ENCODE results near the gene GALNT10. TPM values are rescaled to one million over a fixed set of nuclear protein-coding genes. Genes with fewer than 3 reads are reported as not detected.
"Not testable (repeated sequence)": the region's sequence is repeated elsewhere in the genome, so short reads cannot be mapped to it uniquely, and the experiment has no call there.

GALNT10 gene
- total RNA-seq, result 17.7 TPM

GRCh38 chr5:154190595-154191304 is at the start of gene GALNT10:
TSS of gene GALNT10 (plus strand) at chr5:154190733. CDS start at chr5:154190867, 134 bp downstream.
- Histone ChIP-seq H3K9me3 (ENCODE audit: low read depth, low read length) (no peaks in the 10 kb centered on the region), H3K4me3 (ENCODE audit: low read length) (peak within 1 kb of the TSS; percentile 82), H3K4me1 (ENCODE audit: insufficient read depth, low read length) (peaks cover 33% of the 10 kb centered on the region), H3K27me3 (ENCODE audit: insufficient read depth, low read length) (peaks cover 5% of the 10 kb centered on the region)

GRCh38 chr5:154141745-154142221 is 48.8 kb upstream of the GALNT10 start:
- H3K27me3 ChIP-seq (ENCODE audit: insufficient read depth, low read length), result no peaks in the 10 kb centered on the region
- no peak overlapping the region for H3K4me3 ChIP-seq (ENCODE audit: low read length)
- H3K9me3 ChIP-seq (ENCODE audit: low read depth, low read length), result no peaks in the 10 kb centered on the region
- peaks cover 7% of the 10 kb centered on the region for H3K4me1 ChIP-seq (ENCODE audit: insufficient read depth, low read length)

GRCh38 chr5:154143211-154143641 is 47.3 kb upstream of the GALNT10 start:
- Histone ChIP-seq H3K4me3 (ENCODE audit: low read length) (no peak overlapping the region), H3K4me1 (ENCODE audit: insufficient read depth, low read length) (peaks cover 7% of the 10 kb centered on the region), H3K27me3 (ENCODE audit: insufficient read depth, low read length) (no peaks in the 10 kb centered on the region), H3K9me3 (ENCODE audit: low read depth, low read length) (no peaks in the 10 kb centered on the region)

GRCh38 chr5:154145268-154145667 is 45.3 kb upstream of the GALNT10 start:
- no peaks in the 10 kb centered on the region for H3K27me3 ChIP-seq (ENCODE audit: insufficient read depth, low read length)
- no peak overlapping the region for H3K4me3 ChIP-seq (ENCODE audit: low read length)
- no peaks in the 10 kb centered on the region for H3K9me3 ChIP-seq (ENCODE audit: low read depth, low read length)
- peaks cover 7% of the 10 kb centered on the region for H3K4me1 ChIP-seq (ENCODE audit: insufficient read depth, low read length)

- Histone ChIP-seq H3K4me1 (ENCODE audit: insufficient read depth, low read length) (peaks cover 7% of the 10 kb centered on the region), H3K9me3 (ENCODE audit: low read depth, low read length) (no peaks in the 10 kb centered on the region), H3K27me3 (ENCODE audit: insufficient read depth, low read length) (no peaks in the 10 kb centered on the region), H3K4me3 (ENCODE audit: low read length) (no peak overlapping the region)
Observed at GRCh38 chr5:154146409-154146808, 44.1 kb upstream of the GALNT10 start.

- Histone ChIP-seq H3K27me3 (ENCODE audit: insufficient read depth, low read length) (no peaks in the 10 kb centered on the region), H3K9me3 (ENCODE audit: low read depth, low read length) (no peaks in the 10 kb centered on the region), H3K4me3 (ENCODE audit: low read length) (no peak overlapping the region), H3K4me1 (ENCODE audit: insufficient read depth, low read length) (peaks cover 7% of the 10 kb centered on the region)
Observed at GRCh38 chr5:154147666-154148065, 42.9 kb upstream of the GALNT10 start.

GRCh38 chr5:154150471-154150870 is 40.1 kb upstream of the GALNT10 start:
- H3K4me1 ChIP-seq (ENCODE audit: insufficient read depth, low read length); H3K27me3 ChIP-seq (ENCODE audit: insufficient read depth, low read length); H3K4me3 ChIP-seq (ENCODE audit: low read length); H3K9me3 ChIP-seq (ENCODE audit: low read depth, low read length): not testable (repeated sequence)

GRCh38 chr5:154157483-154158378 is 32.8 kb upstream of the GALNT10 start:
- Histone ChIP-seq H3K4me3 (ENCODE audit: low read length) (no peak overlapping the region), H3K27me3 (ENCODE audit: insufficient read depth, low read length) (peaks cover 12% of the 10 kb centered on the region), H3K9me3 (ENCODE audit: low read depth, low read length) (no peaks in the 10 kb centered on the region), H3K4me1 (ENCODE audit: insufficient read depth, low read length) (no peaks in the 10 kb centered on the region)

GRCh38 chr5:154158379-154158737 is 32.2 kb upstream of the GALNT10 start:
- no peaks in the 10 kb centered on the region for H3K9me3 ChIP-seq (ENCODE audit: low read depth, low read length)
- no peak overlapping the region for H3K4me3 ChIP-seq (ENCODE audit: low read length)
- H3K27me3 ChIP-seq (ENCODE audit: insufficient read depth, low read length), result peaks cover 14% of the 10 kb centered on the region
- no peaks in the 10 kb centered on the region for H3K4me1 ChIP-seq (ENCODE audit: insufficient read depth, low read length)

GRCh38 chr5:154159343-154159742 is 31.2 kb upstream of the GALNT10 start:
- no peaks in the 10 kb centered on the region for H3K4me1 ChIP-seq (ENCODE audit: insufficient read depth, low read length)
- H3K4me3 ChIP-seq (ENCODE audit: low read length), result no peak overlapping the region
- H3K9me3 ChIP-seq (ENCODE audit: low read depth, low read length), result no peaks in the 10 kb centered on the region
- H3K27me3 ChIP-seq (ENCODE audit: insufficient read depth, low read length), result peaks cover 9% of the 10 kb centered on the region

- peaks cover 14% of the 10 kb centered on the region for H3K27me3 ChIP-seq (ENCODE audit: insufficient read depth, low read length)
- no peaks in the 10 kb centered on the region for H3K9me3 ChIP-seq (ENCODE audit: low read depth, low read length)
- no peak overlapping the region for H3K4me3 ChIP-seq (ENCODE audit: low read length)
- H3K4me1 ChIP-seq (ENCODE audit: insufficient read depth, low read length), result no peaks in the 10 kb centered on the region
Observed at GRCh38 chr5:154162539-154163151, 27.9 kb upstream of the GALNT10 start.

GRCh38 chr5:154163327-154164248 is 26.9 kb upstream of the GALNT10 start:
- H3K27me3 ChIP-seq (ENCODE audit: insufficient read depth, low read length), result peaks cover 14% of the 10 kb centered on the region
- no peaks in the 10 kb centered on the region for H3K9me3 ChIP-seq (ENCODE audit: low read depth, low read length)
- no peaks in the 10 kb centered on the region for H3K4me1 ChIP-seq (ENCODE audit: insufficient read depth, low read length)
- H3K4me3 ChIP-seq (ENCODE audit: low read length), result no peak overlapping the region

GRCh38 chr5:154164249-154164581 is 26.3 kb upstream of the GALNT10 start:
- no peak overlapping the region for H3K4me3 ChIP-seq (ENCODE audit: low read length)
- H3K9me3 ChIP-seq (ENCODE audit: low read depth, low read length), result no peaks in the 10 kb centered on the region
- H3K27me3 ChIP-seq (ENCODE audit: insufficient read depth, low read length), result peaks cover 14% of the 10 kb centered on the region
- no peaks in the 10 kb centered on the region for H3K4me1 ChIP-seq (ENCODE audit: insufficient read depth, low read length)

GRCh38 chr5:154165886-154166285 is 24.6 kb upstream of the GALNT10 start:
- H3K27me3 ChIP-seq (ENCODE audit: insufficient read depth, low read length), result peaks cover 14% of the 10 kb centered on the region
- no peaks in the 10 kb centered on the region for H3K9me3 ChIP-seq (ENCODE audit: low read depth, low read length)
- H3K4me3 ChIP-seq (ENCODE audit: low read length), result no peak overlapping the region
- H3K4me1 ChIP-seq (ENCODE audit: insufficient read depth, low read length), result no peaks in the 10 kb centered on the region

All from mononuclear cell (primary cell).